Measurements from ENCODE around the gene HIVEP3.

The HIVEP3 gene

GRCh38 chr1:41766546-41766945 lies 152.2 kb downstream of the HIVEP3 start:
- no peak for TF ChIP-seq CTCF (IDR thresholded peaks at IDR 0.05; ENCODE audit: insufficient read depth, low read depth, low read length, missing control alignments)

GRCh38 chr1:41766041-41766440 lies 152.7 kb downstream of the HIVEP3 start:
- no peak for TF ChIP-seq CTCF (IDR thresholded peaks at IDR 0.05; ENCODE audit: insufficient read depth, low read depth, low read length, missing control alignments)
- no peak overlapping the region for H3K4me3 ChIP-seq (ENCODE audit: low read depth, low read length)

More at GRCh38 chr1:41766546-41766945, 152.2 kb downstream of the HIVEP3 start:
- DNase-seq (ENCODE audit: low read depth) = no peak
- H3K4me3 ChIP-seq (ENCODE audit: low read depth, low read length) = no peak overlapping the region

GRCh38 chr1:41765152-41765551 lies 153.6 kb downstream of the HIVEP3 start:
- TF ChIP-seq CTCF (IDR thresholded peaks at IDR 0.05; ENCODE audit: insufficient read depth, low read depth, low read length, missing control alignments) = no peak
- no peak overlapping the region for H3K4me3 ChIP-seq (ENCODE audit: low read depth, low read length)
- DNase-seq (ENCODE audit: low read depth) = no peak

More at GRCh38 chr1:41766041-41766440, 152.7 kb downstream of the HIVEP3 start:
- DNase-seq (ENCODE audit: low read depth) = no peak

- H3K4me3 ChIP-seq (ENCODE audit: low read depth, low read length) = no peak overlapping the region
- no peak for DNase-seq (ENCODE audit: low read depth)
- no peak for TF ChIP-seq CTCF (IDR thresholded peaks at IDR 0.05; ENCODE audit: insufficient read depth, low read depth, low read length, missing control alignments)
These were observed 154.1 kb downstream of the HIVEP3 start for GRCh38 chr1:41764656-41765055.

GRCh38 chr1:41762777-41763176 lies 155.9 kb downstream of the HIVEP3 start:
- no peak overlapping the region for H3K4me3 ChIP-seq (ENCODE audit: low read depth, low read length)
- no peak for TF ChIP-seq CTCF (IDR thresholded peaks at IDR 0.05; ENCODE audit: insufficient read depth, low read depth, low read length, missing control alignments)
- no peak for DNase-seq (ENCODE audit: low read depth)

GRCh38 chr1:41762251-41762650 lies 156.5 kb downstream of the HIVEP3 start:
- no peak for TF ChIP-seq CTCF (IDR thresholded peaks at IDR 0.05; ENCODE audit: insufficient read depth, low read depth, low read length, missing control alignments)
- no peak overlapping the region for H3K4me3 ChIP-seq (ENCODE audit: low read depth, low read length)

GRCh38 chr1:41758904-41759548 lies 159.7 kb downstream of the HIVEP3 start:
- no peak for DNase-seq (ENCODE audit: low read depth)
- no peak overlapping the region for H3K4me3 ChIP-seq (ENCODE audit: low read depth, low read length)
- TF ChIP-seq CTCF (IDR thresholded peaks at IDR 0.05; ENCODE audit: insufficient read depth, low read depth, low read length, missing control alignments) = no peak

More at GRCh38 chr1:41762251-41762650, 156.5 kb downstream of the HIVEP3 start:
- no peak for DNase-seq (ENCODE audit: low read depth)

Measured in GM12865 (cell line).